Memory B cell (primary cell): ENCODE measurements around the gene EEIG1.
A peak's percentile ranks its signal among the peaks of the same experiment; 100 is the strongest.

Source experiments
- ATAC-seq: fragments of 150-1000 bp; cut with Tn5 transposase; 2 replicates; pipeline ENCODE4 v1.10.0; 2021; ENCODE audit warnings: low read depth, mild to moderate bottlenecking, moderate library complexity
- DNase-seq, 2 donors: peaks; one replicate each; pipeline ENCODE4 v3.0.0; 2022; ENCODE audit warnings: low spot score in 2 of 2
- H3K27ac Mint-ChIP-seq: one replicate; pipeline ENCODE4 v1.8.0; 2022; ENCODE audit warnings: mild to moderate bottlenecking, moderate library complexity, mixed read lengths
- H3K27me3 Mint-ChIP-seq: one replicate; pipeline ENCODE4 v1.8.0; 2022; ENCODE audit warnings: mixed read lengths
- H3K36me3 Mint-ChIP-seq: one replicate; pipeline ENCODE4 v1.8.0; 2022; ENCODE audit warnings: mild to moderate bottlenecking, mixed read lengths
- H3K4me1 Mint-ChIP-seq: one replicate; pipeline ENCODE4 v1.8.0; 2022; ENCODE audit warnings: mixed read lengths
- H3K4me3 Mint-ChIP-seq: one replicate; pipeline ENCODE4 v1.8.0; 2022; ENCODE audit warnings: mild to moderate bottlenecking, moderate library complexity, mixed read lengths
- H3K9me3 Mint-ChIP-seq: one replicate; pipeline ENCODE4 v1.8.0; 2022; ENCODE audit warnings: mixed read lengths

EEIG1 gene

GRCh38 chr9:127953768-127954505 is 26.9 kb downstream of the EEIG1 start:
- ATAC-seq (no peak), DNase-seq (no peak)
- peaks cover 29% of the 10 kb centered on the region for H3K4me1 Mint-ChIP-seq
- H3K4me3 Mint-ChIP-seq: no peak overlapping the region
- peaks cover 8% of the 10 kb centered on the region for H3K36me3 Mint-ChIP-seq
- H3K9me3 Mint-ChIP-seq: peaks cover 2% of the 10 kb centered on the region
- no peaks in the 10 kb centered on the region for H3K27me3 Mint-ChIP-seq
- H3K27ac Mint-ChIP-seq: peak overlapping the region; percentile 74

GRCh38 chr9:127953154-127953553 is 27.6 kb downstream of the EEIG1 start:
- ATAC-seq: no peak
- no peaks in the 10 kb centered on the region for H3K27me3 Mint-ChIP-seq
- no peaks in the 10 kb centered on the region for H3K9me3 Mint-ChIP-seq
- H3K4me1 Mint-ChIP-seq: peaks cover 25% of the 10 kb centered on the region
- H3K36me3 Mint-ChIP-seq: peaks cover 8% of the 10 kb centered on the region
- H3K4me3 Mint-ChIP-seq: no peak overlapping the region
- DNase-seq: no peak
- H3K27ac Mint-ChIP-seq: no peak overlapping the region

- H3K36me3 Mint-ChIP-seq: peaks cover 5% of the 10 kb centered on the region
- peaks cover 18% of the 10 kb centered on the region for H3K4me1 Mint-ChIP-seq
- DNase-seq: no peak
- H3K27ac Mint-ChIP-seq: peak overlapping the region; percentile 85
- H3K4me3 Mint-ChIP-seq: no peak overlapping the region
- no peaks in the 10 kb centered on the region for H3K9me3 Mint-ChIP-seq
- H3K27me3 Mint-ChIP-seq: no peaks in the 10 kb centered on the region
- no peak for ATAC-seq
These were observed 30.1 kb downstream of the EEIG1 start for GRCh38 chr9:127950513-127951289.

GRCh38 chr9:127949827-127950512 is 30.8 kb downstream of the EEIG1 start:
- H3K4me3 Mint-ChIP-seq: no peak overlapping the region

GRCh38 chr9:127947841-127948710 is 32.7 kb downstream of the EEIG1 start:
- Mint-ChIP-seq H3K27me3 (no peaks in the 10 kb centered on the region), H3K4me1 (peaks cover 10% of the 10 kb centered on the region), H3K27ac (peak overlapping the region; percentile 36), H3K36me3 (peaks cover 8% of the 10 kb centered on the region), H3K9me3 (no peaks in the 10 kb centered on the region), H3K4me3 (no peak overlapping the region)
- ATAC-seq (no peak), DNase-seq (no peak)

More at GRCh38 chr9:127949827-127950512, 30.8 kb downstream of the EEIG1 start:
- H3K4me1 Mint-ChIP-seq: peaks cover 13% of the 10 kb centered on the region
- no peak for ATAC-seq
- peaks cover 5% of the 10 kb centered on the region for H3K36me3 Mint-ChIP-seq
- peak overlapping the region; percentile 85 for H3K27ac Mint-ChIP-seq
- no peak for DNase-seq
- H3K27me3 Mint-ChIP-seq: no peaks in the 10 kb centered on the region
- no peaks in the 10 kb centered on the region for H3K9me3 Mint-ChIP-seq

- no peak for DNase-seq
- no peaks in the 10 kb centered on the region for H3K27me3 Mint-ChIP-seq
- no peaks in the 10 kb centered on the region for H3K9me3 Mint-ChIP-seq
- H3K4me1 Mint-ChIP-seq: peaks cover 12% of the 10 kb centered on the region
- ATAC-seq: no peak
- H3K36me3 Mint-ChIP-seq: peaks cover 15% of the 10 kb centered on the region
- no peak overlapping the region for H3K4me3 Mint-ChIP-seq
- H3K27ac Mint-ChIP-seq: no peak overlapping the region
These were observed 34.1 kb downstream of the EEIG1 start for GRCh38 chr9:127946728-127947127.

GRCh38 chr9:127945942-127946341 is 34.8 kb downstream of the EEIG1 start:
- peaks cover 12% of the 10 kb centered on the region for H3K4me1 Mint-ChIP-seq
- no peak overlapping the region for H3K27ac Mint-ChIP-seq
- ATAC-seq: no peak
- DNase-seq: no peak
- H3K27me3 Mint-ChIP-seq: no peaks in the 10 kb centered on the region
- H3K36me3 Mint-ChIP-seq: peaks cover 17% of the 10 kb centered on the region
- no peaks in the 10 kb centered on the region for H3K9me3 Mint-ChIP-seq
- no peak overlapping the region for H3K4me3 Mint-ChIP-seq

- peak overlapping the region; percentile 28 for H3K27ac Mint-ChIP-seq
- no peaks in the 10 kb centered on the region for H3K27me3 Mint-ChIP-seq
- H3K4me1 Mint-ChIP-seq: peaks cover 10% of the 10 kb centered on the region
- no peak overlapping the region for H3K4me3 Mint-ChIP-seq
- H3K36me3 Mint-ChIP-seq: peaks cover 15% of the 10 kb centered on the region
- no peaks in the 10 kb centered on the region for H3K9me3 Mint-ChIP-seq
- ATAC-seq (no peak), DNase-seq (no peak)
These were observed 35.5 kb downstream of the EEIG1 start for GRCh38 chr9:127945338-127945737.

GRCh38 chr9:127944586-127945218 is 36.1 kb downstream of the EEIG1 start:
- DNase-seq (no peak), ATAC-seq (no peak)
- H3K27ac Mint-ChIP-seq: peak overlapping the region; percentile 53
- H3K27me3 Mint-ChIP-seq: no peaks in the 10 kb centered on the region
- no peaks in the 10 kb centered on the region for H3K9me3 Mint-ChIP-seq
- H3K4me3 Mint-ChIP-seq: no peak overlapping the region
- peaks cover 10% of the 10 kb centered on the region for H3K4me1 Mint-ChIP-seq
- H3K36me3 Mint-ChIP-seq: peaks cover 15% of the 10 kb centered on the region

- Mint-ChIP-seq H3K27ac (peak overlapping the region; percentile 68), H3K4me1 (peaks cover 10% of the 10 kb centered on the region), H3K9me3 (no peaks in the 10 kb centered on the region), H3K4me3 (no peak overlapping the region), H3K36me3 (peaks cover 15% of the 10 kb centered on the region), H3K27me3 (no peaks in the 10 kb centered on the region)
- peak; percentile 69 to 75 for DNase-seq
- peak; percentile 80 for ATAC-seq
These were observed 37.1 kb downstream of the EEIG1 start for GRCh38 chr9:127943731-127944144.

GRCh38 chr9:127943011-127943662 is 37.7 kb downstream of the EEIG1 start:
- Mint-ChIP-seq H3K27me3 (no peaks in the 10 kb centered on the region), H3K9me3 (no peaks in the 10 kb centered on the region), H3K36me3 (peaks cover 12% of the 10 kb centered on the region), H3K27ac (peak overlapping the region; percentile 68), H3K4me3 (no peak overlapping the region), H3K4me1 (peaks cover 14% of the 10 kb centered on the region)
- DNase-seq: no peak
- ATAC-seq: peak; percentile 7

GRCh38 chr9:127942216-127943010 is 38.4 kb downstream of the EEIG1 start:
- no peak overlapping the region for H3K4me3 Mint-ChIP-seq
- no peaks in the 10 kb centered on the region for H3K27me3 Mint-ChIP-seq
- H3K36me3 Mint-ChIP-seq: peaks cover 12% of the 10 kb centered on the region
- H3K9me3 Mint-ChIP-seq: no peaks in the 10 kb centered on the region
- H3K27ac Mint-ChIP-seq: peak overlapping the region; percentile 30
- DNase-seq (peak; percentile 59 to 67), ATAC-seq (peak; percentile 32)
- peaks cover 17% of the 10 kb centered on the region for H3K4me1 Mint-ChIP-seq
